H1 (cell line): ENCODE measurements around the gene COPS6. TPM values are rescaled to one million over a fixed set of nuclear protein-coding genes. Genes with fewer than 3 reads are reported as not detected.

ENCODE experiments used
- CTCF ChIA-PET: fragments of 300-600 bp; sonication (Branson Sonifier 250); formaldehyde crosslinking; loops from one replicate; lab custom pipeline; 2021; ENCODE audit not compliant: partially characterized antibody; lab: Charles Lee
- POLR2A ChIA-PET: fragments of 300-600 bp; sonication (Branson Sonifier 250); formaldehyde crosslinking; loops from one replicate; lab custom pipeline; 2021; ENCODE audit warnings: inconsistent platforms; ENCODE audit not compliant: partially characterized antibody; lab: Charles Lee
- DNase-seq, 2 experiments: peaks; one replicate each; pipeline versions ENCODE4 v3.0.0 to v3.0.0-alpha.2; 2010 to 2022; ENCODE audit warnings: low spot score in 2 of 2, low read depth in 1 of 2, mixed read lengths in 1 of 2
- FAIRE-seq: peaks from 2 replicates; lab custom pipeline; 2011; peaks lifted over from hg19 to GRCh38; lab: Jason Lieb, UNC
- H2AFZ ChIP-seq: 2 replicates; pipeline ENCODE4 v1.8.1; 2012; ENCODE audit warnings: low read length, inconsistent platforms
- H2AK5ac ChIP-seq: 2 replicates; pipeline ENCODE4 v1.6.1; 2013; ENCODE audit warnings: low read depth, low read length
- H2BK120ac ChIP-seq: replicated peaks from 2 replicates; pipeline ENCODE3; 2013; ENCODE audit warnings: low read depth, low read length, inconsistent platforms
- H2BK12ac ChIP-seq: 2 replicates; pipeline ENCODE4 v1.6.1; 2013; ENCODE audit warnings: low read depth, low read length
- H2BK15ac ChIP-seq: 2 replicates; pipeline ENCODE4 v1.6.1; 2013; ENCODE audit warnings: low read length
- H2BK20ac ChIP-seq: 2 replicates; pipeline ENCODE4 v1.6.1; 2013; ENCODE audit warnings: low read length
- H2BK5ac ChIP-seq: 2 replicates; pipeline ENCODE4 v1.6.1; 2013; ENCODE audit warnings: low read depth, low read length
- H3K14ac ChIP-seq: 2 replicates; pipeline ENCODE4 v1.6.1; 2013; ENCODE audit warnings: inconsistent platforms; ENCODE audit not compliant: insufficient read length
- H3K18ac ChIP-seq: 2 replicates; pipeline ENCODE4 v1.6.1; 2013; ENCODE audit warnings: low read length; ENCODE audit errors: extremely low read depth
- H3K23ac ChIP-seq: 2 replicates; pipeline ENCODE4 v1.6.1; 2013; ENCODE audit warnings: inconsistent platforms; ENCODE audit not compliant: insufficient read length
- H3K23me2 ChIP-seq: 2 replicates; pipeline ENCODE4 v1.6.1; 2013; ENCODE audit warnings: low read depth, low read length
- H3K27ac ChIP-seq: 2 replicates; pipeline ENCODE4 v1.6.1; 2011; ENCODE audit warnings: low read depth, low read length, inconsistent platforms
- H3K27me3 ChIP-seq, 4 experiments: replicated peaks in 1 of 4; 1 replicate in 1 of 4; 2 replicates in 3 of 4; pipeline versions ENCODE4 v1.6.1 to v1.8.1; 2011 to 2013; ENCODE audit warnings: low read length in 3 of 4, mild to moderate bottlenecking in 3 of 4, inconsistent platforms in 2 of 4, mixed read lengths in 2 of 4, moderate library complexity in 1 of 4; ENCODE audit not compliant: control insufficient read depth in 3 of 4, insufficient read depth in 3 of 4; ENCODE audit errors: extremely low read depth in 1 of 4
- H3K36me3 ChIP-seq, 4 experiments: 2 replicates each; pipeline versions ENCODE4 v1.6.1 to v1.8.1; 2011 to 2013; ENCODE audit warnings: mild to moderate bottlenecking in 4 of 4, low read length in 3 of 4, moderate library complexity in 2 of 4, control low read depth in 1 of 4, inconsistent platforms in 1 of 4; ENCODE audit not compliant: insufficient read depth in 4 of 4, control insufficient read depth in 2 of 4
- H3K4ac ChIP-seq: replicated peaks from 2 replicates; pipeline ENCODE3; 2013; ENCODE audit warnings: low read length, low read depth, mixed read lengths, inconsistent platforms; ENCODE audit not compliant: insufficient read length
- H3K4me1 ChIP-seq, 4 experiments: replicated peaks in 1 of 4; 1 replicate in 1 of 4; 2 replicates in 3 of 4; pipeline versions ENCODE4 v1.6.1 to v1.8.1; 2011 to 2013; ENCODE audit warnings: low read length in 3 of 4, inconsistent platforms in 2 of 4, mixed read lengths in 1 of 4; ENCODE audit not compliant: insufficient read depth in 4 of 4, control insufficient read depth in 3 of 4
- H3K4me2 ChIP-seq, 2 experiments: 2 replicates each; pipeline versions ENCODE4 v1.6.1 to v1.8.1; 2011 to 2013; ENCODE audit warnings: low read depth in 2 of 2, low read length in 2 of 2, control low read depth in 1 of 2, inconsistent platforms in 1 of 2, mild to moderate bottlenecking in 1 of 2; ENCODE audit not compliant: insufficient read depth in 1 of 2
- H3K4me3 ChIP-seq, 4 experiments: fragments of 200-600, 300-600 bp in 1 of 4; sonication (generic), shearing (Covaris generic), sonication (Bioruptor Twin) in 1 of 4; 2 replicates each; pipeline versions ENCODE4 v1.5.1 to v1.8.1; 2011 to 2016; ENCODE audit warnings: low read length in 4 of 4, low read depth in 3 of 4, control low read depth in 2 of 4, inconsistent platforms in 2 of 4, mild to moderate bottlenecking in 2 of 4, mixed read lengths in 1 of 4, moderate library complexity in 1 of 4; ENCODE audit not compliant: insufficient read depth in 2 of 4; ENCODE audit errors: extremely low read depth in 1 of 4
- H3K56ac ChIP-seq: replicated peaks from 2 replicates; pipeline ENCODE3; 2013; ENCODE audit warnings: low read depth, mild to moderate bottlenecking, mixed read lengths, low read length, inconsistent platforms; ENCODE audit not compliant: insufficient read length
- H3K79me1 ChIP-seq: 2 replicates; pipeline ENCODE4 v1.6.1; 2013; ENCODE audit warnings: low read depth, low read length, control low read depth
- H3K79me2 ChIP-seq, 2 experiments: 2 replicates each; pipeline versions ENCODE4 v1.6.1 to v1.8.1; 2012 to 2013; ENCODE audit warnings: low read length in 2 of 2, mild to moderate bottlenecking in 2 of 2, inconsistent platforms in 1 of 2; ENCODE audit not compliant: insufficient read depth in 2 of 2, control insufficient read depth in 1 of 2
- H3K9ac ChIP-seq, 4 experiments: replicated peaks in 1 of 4; 1 replicate in 1 of 4; 2 replicates in 3 of 4; pipeline versions ENCODE4 v1.6.1 to v1.8.1; 2011 to 2013; ENCODE audit warnings: low read depth in 3 of 4, low read length in 3 of 4, control low read depth in 2 of 4, mild to moderate bottlenecking in 2 of 4, moderate library complexity in 2 of 4, inconsistent platforms in 1 of 4; ENCODE audit errors: extremely low read depth in 1 of 4
- H3K9me3 ChIP-seq, 2 experiments: 2 replicates each; pipeline versions ENCODE4 v1.6.1 to v1.8.1; 2012 to 2013; ENCODE audit warnings: mild to moderate bottlenecking in 2 of 2, moderate library complexity in 2 of 2, control low read depth in 1 of 2, inconsistent platforms in 1 of 2, low read depth in 1 of 2, low read length in 1 of 2, mixed read lengths in 1 of 2; ENCODE audit not compliant: insufficient read depth in 2 of 2
- H4K20me1 ChIP-seq, 2 experiments: replicated peaks in 1 of 2; 2 replicates each; pipeline versions ENCODE3 to v1.8.1; 2011 to 2013; ENCODE audit warnings: inconsistent platforms in 2 of 2, low read length in 2 of 2, mild to moderate bottlenecking in 1 of 2; ENCODE audit not compliant: insufficient read depth in 2 of 2, control insufficient read depth in 1 of 2
- H4K5ac ChIP-seq: 2 replicates; pipeline ENCODE4 v1.6.1; 2013; ENCODE audit warnings: low read length, low read depth, mixed read lengths, inconsistent platforms; ENCODE audit not compliant: insufficient read length
- H4K8ac ChIP-seq: 2 replicates; pipeline ENCODE4 v1.8.0; 2013; ENCODE audit warnings: mild to moderate bottlenecking, moderate library complexity, low read length, inconsistent platforms; ENCODE audit not compliant: insufficient read depth; ENCODE audit errors: extremely low read depth
- H4K91ac ChIP-seq: replicated peaks from 2 replicates; pipeline ENCODE3; 2013; ENCODE audit warnings: low read length, mixed read lengths, inconsistent platforms; ENCODE audit not compliant: insufficient read length
- BACH1 ChIP-seq: IDR thresholded peaks from 2 replicates; pipeline ENCODE4 v1.6.1; 2012; ENCODE audit warnings: low read length, improper control_type of control experiment
- BCL11A ChIP-seq, 2 experiments: IDR thresholded peaks; one replicate each; pipeline ENCODE4 v1.6.1; 2011; ENCODE audit warnings: low read depth in 2 of 2, low read length in 2 of 2, mild to moderate bottlenecking in 2 of 2
- CTCF ChIP-seq, 3 experiments: IDR thresholded peaks; 1 replicate in 2 of 3; 2 replicates in 1 of 3; pipeline versions ENCODE4 v1.5.1 to v1.6.1; 2011; ENCODE audit warnings: low read length in 3 of 3, mild to moderate bottlenecking in 3 of 3, inconsistent platforms in 2 of 3, low read depth in 1 of 3, moderate library complexity in 1 of 3; ENCODE audit not compliant: insufficient read depth in 1 of 3; ENCODE audit errors: control extremely low read depth in 1 of 3
- RAD21 ChIP-seq, 2 experiments: IDR thresholded peaks in 1 of 2; conservative IDR thresholded peaks in 1 of 2; 2 replicates each; pipeline ENCODE4 v1.6.1; 2011; ENCODE audit warnings: low read depth in 2 of 2, low read length in 2 of 2, improper control_type of control experiment in 1 of 2, inconsistent platforms in 1 of 2, mild to moderate bottlenecking in 1 of 2, moderate library complexity in 1 of 2
- WGBS, 2 experiments: shearing (Covaris generic) in 1 of 2; methylation state at CpG; one replicate each; pipeline versions ENCODE4 v1.1.6 to v1.1.7; 2013 to 2015; ENCODE audit warnings: low lambda C conversion rate in 2 of 2, mixed read lengths in 2 of 2, inconsistent platforms in 1 of 2, low coverage in 1 of 2, missing lambda C conversion rate in 1 of 2; ENCODE audit not compliant: insufficient replicate concordance in 2 of 2, insufficient coverage in 1 of 2, insufficient read length in 1 of 2; ENCODE audit errors: extremely low coverage in 1 of 2, missing lambda C conversion rate in 1 of 2; 5-methylcytosine and 5-hydroxymethylcytosine counted together
- polyA plus RNA-seq, 7 experiments: library from polyadenylated mRNA; depleted of rRNA in 3 of 7; stranded (reverse) in 5 of 7; unstranded in 2 of 7; fragments of >200 nt in 5 of 7; fragments of 200-250 nt in 2 of 7; gene quantifications; 1 replicate in 5 of 7; 2 replicates in 1 of 7; 4 replicates in 1 of 7; pipeline versions ENCODE4 v1.2.1 to v1.2.3, GENCODE V29; 2011 to 2013; ENCODE audit warnings: missing spikeins in 2 of 7, mixed read lengths in 2 of 7
- total RNA-seq: library from RNA; stranded (reverse); fragmentation: NEBNext Ultra II Directional; extraction: Animal tissue kit (Norgen Biotek cat#: 25700); gene quantifications from 2 replicates; pipeline ENCODE4 v1.2.1, GENCODE V29; 2021

Gene COPS6
- total and polyA plus RNA-seq, 2 of the 8 experiments (the other 6 are each of a cell fraction or from before 2014, with no cell fraction given), result 127 to 225 TPM

- Histone ChIP-seq H3K56ac (no peak overlapping the region), H3K18ac (no peak overlapping the region), H4K91ac (no peak overlapping the region), H2BK20ac (0 out of 2 replicates have a peak overlapping the region, but pooled peaks have one; percentile 17), H3K9me3 (no peaks in the 10 kb centered on the region), H2BK5ac (no peak overlapping the region), H3K79me2 (no peaks in the 10 kb centered on the region), H3K79me1 (no peaks in the 10 kb centered on the region), H3K14ac (no peak overlapping the region), H2BK120ac (no peak overlapping the region), H3K4ac (no peak overlapping the region), H4K20me1 (no peaks in the 10 kb centered on the region), H3K4me3 (no peak overlapping the region), H3K4me2 (no peak overlapping the region), H3K4me1 (peaks cover 0 to 8% (median 0%) of the 10 kb centered on the region in 4 experiments; a peak in 2 of 7 replicates), H2AK5ac (no peak overlapping the region), H3K36me3 (no peaks in the 10 kb centered on the region), H3K27me3 (peaks cover 0 to 11% (median 0%) of the 10 kb centered on the region in 4 experiments; a peak in 2 of 7 replicates), H2BK15ac (no peak overlapping the region), H4K8ac (no peak overlapping the region), H4K5ac (no peak overlapping the region), H2BK12ac (no peak overlapping the region), H3K27ac (no peak overlapping the region), H3K23me2 (peaks cover 3% of the 10 kb centered on the region; the same call in 1 of the 2 replicates), H3K23ac (no peak overlapping the region), H2AFZ (no peak overlapping the region), H3K9ac (no peak overlapping the region)
- FAIRE-seq (peak; percentile 48), DNase-seq (peak in 1 of 2 experiments; percentile 81)
- TF ChIP-seq RAD21 (IDR thresholded peaks at IDR 0.05 in 1 of 2, conservative IDR thresholded peaks at IDR 0.05 in 1 of 2; ENCODE audit: low read depth in 2 of 2, low read length in 2 of 2) (peak; percentile 97 to 98), BACH1 (no peak), BCL11A (IDR thresholded peaks at IDR 0.05; ENCODE audit: low read depth in 2 of 2, low read length in 2 of 2) (no peak), CTCF (IDR thresholded peaks at IDR 0.05; ENCODE audit: control extremely low read depth in 1 of 3, insufficient read depth in 1 of 3, low read depth in 1 of 3, low read length in 3 of 3) (peak; percentile 92 to 98 (median 97))
- 18% methylated on average over 3 of the region's 3 CpGs; no CpG with 5 or more reads in 1 of the 2 experiments for WGBS, 2 experiments
- ChIA-PET POLR2A (interaction anchor here (0.5 to 3.3 kb wide), 17 partner anchors 9 to 85 kb away, joined by 3 to 14 read pairs (median 5); partner anchors contain the start of genes AP4M1, GAL3ST4, GPC2 and MCM7), CTCF (interaction anchor here (0.6 to 9.0 kb wide), 40 partner anchors 9 to 498 kb away, joined by 3 to 108 read pairs (median 6); partner anchors contain the start of genes AP4M1, GAL3ST4, LAMTOR4 and MCM7)
These were observed 44.0 kb downstream of the COPS6 start for GRCh38 chr7:100132697-100133151.
